SK-N-SH treated with all-trans-retinoic acid at 6 μM for 48 hours (cell line): ENCODE measurements around the gene MORC4.

Experiments used
- BACH2 ChIP-seq: fragments of 250-450 bp; sonication (Bioruptor Pico); IDR thresholded peaks from 2 replicates; pipeline ENCODE4 v1.9.0; 2021; ENCODE audit warnings: mild to moderate bottlenecking, borderline replicate concordance
- CREB5 ChIP-seq: fragments of 250-450 bp; sonication (Bioruptor Pico); IDR thresholded peaks from 2 replicates; pipeline ENCODE4 v1.5.1; 2020; ENCODE audit warnings: low read depth, mild to moderate bottlenecking, moderate library complexity
- CSDC2 ChIP-seq: fragments of 250-450 bp; sonication (Bioruptor Pico); IDR thresholded peaks from 2 replicates; pipeline ENCODE4 v1.5.0; 2020; ENCODE audit warnings: mild to moderate bottlenecking, moderate library complexity
- TCF4 ChIP-seq: fragments of 250-450 bp; sonication (Bioruptor Pico); IDR thresholded peaks from 2 replicates; pipeline ENCODE4 v1.8.0; 2021; ENCODE audit warnings: mild to moderate bottlenecking, moderate library complexity, borderline replicate concordance
- TSHZ2 ChIP-seq: fragments of 250-450 bp; sonication (Bioruptor Pico); IDR thresholded peaks from 2 replicates; pipeline ENCODE4 v1.5.0; 2020; ENCODE audit warnings: mild to moderate bottlenecking, moderate library complexity
- ZFP30 ChIP-seq: fragments of 450-650 bp; formaldehyde crosslinking; IDR thresholded peaks from 2 replicates; pipeline ENCODE4 v1.5.0; 2022; ENCODE audit warnings: mild to moderate bottlenecking, moderate library complexity
- ZNF565 ChIP-seq: fragments of 450-650 bp; formaldehyde crosslinking; conservative IDR thresholded peaks from 2 replicates; pipeline ENCODE4 v1.5.0; 2020; ENCODE audit warnings: low read depth, mild to moderate bottlenecking, moderate library complexity
- TF ChIP-seq, protein P1 (sequence below): fragments of 250-450 bp; sonication (Bioruptor Pico); IDR thresholded peaks from 2 replicates; pipeline ENCODE4 v1.8.0; 2021; ENCODE audit warnings: low read depth, mild to moderate bottlenecking, moderate library complexity, borderline replicate concordance

- TF ChIP-seq ZFP30 (CRISPR knock-in tag) (no peak), TCF4 (CRISPR knock-in tag) (no peak), CREB5 (CRISPR knock-in tag) (no peak), TSHZ2 (CRISPR knock-in tag) (no peak), CSDC2 (CRISPR knock-in tag) (no peak), BACH2 (CRISPR knock-in tag) (no peak), ZNF565 (CRISPR knock-in tag) (no peak)
- TF ChIP-seq, protein P1, sequence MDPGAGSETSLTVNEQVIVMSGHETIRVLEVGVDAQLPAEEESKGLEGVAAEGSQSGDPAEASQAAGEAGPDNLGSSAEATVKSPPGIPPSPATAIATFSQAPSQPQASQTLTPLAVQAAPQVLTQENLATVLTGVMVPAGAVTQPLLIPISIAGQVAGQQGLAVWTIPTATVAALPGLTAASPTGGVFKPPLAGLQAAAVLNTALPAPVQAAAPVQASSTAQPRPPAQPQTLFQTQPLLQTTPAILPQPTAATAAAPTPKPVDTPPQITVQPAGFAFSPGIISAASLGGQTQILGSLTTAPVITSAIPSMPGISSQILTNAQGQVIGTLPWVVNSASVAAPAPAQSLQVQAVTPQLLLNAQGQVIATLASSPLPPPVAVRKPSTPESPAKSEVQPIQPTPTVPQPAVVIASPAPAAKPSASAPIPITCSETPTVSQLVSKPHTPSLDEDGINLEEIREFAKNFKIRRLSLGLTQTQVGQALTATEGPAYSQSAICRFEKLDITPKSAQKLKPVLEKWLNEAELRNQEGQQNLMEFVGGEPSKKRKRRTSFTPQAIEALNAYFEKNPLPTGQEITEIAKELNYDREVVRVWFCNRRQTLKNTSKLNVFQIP, result no peak
Observed at GRCh38 chrX:106997611-106998010, 2.4 kb downstream of the MORC4 start.
